Inflammatory macrophage treated with lipopolysaccharide for 1 hour (primary cell): ENCODE measurements around the gene CCDC51.
"Not testable (repeated sequence)": the region's sequence is repeated elsewhere in the genome, so short reads cannot be mapped to it uniquely, and the experiment has no call there.

Experiments used
- DNase-seq, 2 donors: peaks; one replicate each; pipeline ENCODE4 v3.0.0-alpha.2; 2020 to 2022

The CCDC51 gene

DNA sequence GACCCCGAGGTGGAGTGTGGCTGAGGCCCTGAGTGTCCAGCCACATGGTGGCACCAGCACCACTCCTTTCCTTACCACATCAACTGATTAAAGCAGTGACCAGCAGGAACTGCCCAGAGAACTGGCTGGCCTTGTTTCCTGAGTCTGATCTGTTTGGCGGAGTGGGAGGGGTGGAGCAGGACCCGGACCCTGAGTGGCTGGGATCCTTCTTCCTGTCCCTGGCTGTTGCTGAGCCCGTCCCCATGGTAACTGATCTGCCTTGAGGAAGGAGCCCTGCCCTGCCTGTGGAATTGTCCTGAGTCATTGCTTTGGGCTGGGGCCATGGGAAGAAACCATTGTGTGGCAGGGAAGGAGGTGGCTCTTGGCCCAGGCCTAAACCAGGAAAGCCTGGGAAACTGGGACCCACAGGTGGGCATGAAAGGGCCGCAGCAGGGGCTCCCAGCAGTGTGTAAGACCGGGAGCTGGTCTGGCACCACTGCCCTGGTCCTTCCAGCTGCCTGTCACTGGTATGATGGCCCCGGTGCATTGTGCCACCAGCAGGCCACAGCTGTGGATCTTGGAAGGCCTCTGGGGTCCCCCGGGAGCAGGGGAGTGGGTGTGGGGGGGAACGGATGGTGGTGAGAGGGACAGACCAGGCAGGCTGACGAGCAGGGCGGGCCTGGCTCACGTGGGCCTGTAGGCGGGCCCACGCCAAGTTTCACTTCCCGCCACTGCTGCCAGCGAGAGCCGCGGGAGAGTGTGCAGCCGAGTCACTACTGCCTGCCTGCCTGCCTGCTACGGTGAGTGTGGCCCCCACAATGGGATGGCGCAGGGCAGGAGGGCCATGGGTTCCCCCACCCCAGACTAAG is 25.8 kb upstream of the CCDC51 start:
- peak; percentile 98 to 99 for DNase-seq

DNA sequence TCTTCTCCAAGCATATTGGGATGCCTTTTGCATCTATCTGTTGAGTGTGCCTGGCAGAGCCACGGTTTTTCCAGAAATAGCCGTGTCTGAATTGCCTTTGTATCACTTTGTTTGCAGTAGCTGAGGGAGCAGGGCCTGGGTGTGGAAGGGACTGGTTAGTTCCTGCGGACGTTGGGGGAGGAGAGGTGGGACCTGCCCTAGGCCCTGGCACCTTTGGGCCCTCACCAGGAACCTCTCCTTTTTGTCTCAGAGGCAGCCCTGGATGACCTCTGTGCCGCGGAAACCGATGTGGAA is 25.3 kb upstream of the CCDC51 start:
- no peak for DNase-seq

DNA sequence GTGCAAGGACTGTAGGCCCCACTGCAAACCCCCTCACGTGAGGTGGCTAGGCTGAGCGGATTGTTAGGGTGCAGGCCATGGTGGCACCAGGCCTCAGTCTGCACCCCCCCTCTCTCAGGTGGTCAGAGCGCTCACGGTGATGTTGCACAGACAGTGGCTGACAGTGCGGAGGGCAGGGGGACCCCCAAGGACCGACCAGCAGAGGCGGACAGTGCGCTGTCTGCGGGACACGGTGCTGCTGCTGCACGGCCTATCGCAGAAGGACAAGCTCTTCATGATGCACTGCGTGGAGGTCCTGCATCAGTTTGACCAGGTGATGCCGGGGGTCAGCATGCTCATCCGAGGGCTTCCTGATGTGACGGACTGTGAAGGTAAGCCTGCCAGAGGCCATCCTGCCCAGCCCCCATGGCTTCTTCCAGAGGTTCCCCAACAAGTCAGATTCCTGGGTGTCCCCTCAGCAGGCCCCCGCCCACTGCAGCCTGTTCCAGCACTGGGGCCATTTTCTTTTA is 24.8 kb upstream of the CCDC51 start:
- DNase-seq = no peak

DNA sequence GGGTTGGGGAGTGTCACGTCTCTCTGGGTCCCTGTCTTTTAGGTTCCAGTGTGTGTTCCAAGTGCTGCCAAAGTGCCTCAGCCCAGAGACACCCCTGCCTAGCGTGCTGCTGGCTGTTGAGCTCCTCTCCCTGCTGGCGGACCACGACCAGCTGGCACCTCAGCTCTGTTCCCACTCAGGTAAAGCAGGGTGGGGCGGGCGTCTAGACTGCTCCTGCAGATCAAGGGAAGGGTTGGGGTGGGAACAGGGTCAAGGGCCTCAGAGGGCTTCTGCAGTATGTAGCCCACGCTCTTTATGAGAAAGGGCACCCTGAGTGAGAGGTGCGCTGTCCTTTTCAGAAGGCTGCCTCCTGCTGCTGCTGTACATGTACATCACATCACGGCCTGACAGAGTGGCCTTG is 23.8 kb upstream of the CCDC51 start:
- no peak for DNase-seq

DNA sequence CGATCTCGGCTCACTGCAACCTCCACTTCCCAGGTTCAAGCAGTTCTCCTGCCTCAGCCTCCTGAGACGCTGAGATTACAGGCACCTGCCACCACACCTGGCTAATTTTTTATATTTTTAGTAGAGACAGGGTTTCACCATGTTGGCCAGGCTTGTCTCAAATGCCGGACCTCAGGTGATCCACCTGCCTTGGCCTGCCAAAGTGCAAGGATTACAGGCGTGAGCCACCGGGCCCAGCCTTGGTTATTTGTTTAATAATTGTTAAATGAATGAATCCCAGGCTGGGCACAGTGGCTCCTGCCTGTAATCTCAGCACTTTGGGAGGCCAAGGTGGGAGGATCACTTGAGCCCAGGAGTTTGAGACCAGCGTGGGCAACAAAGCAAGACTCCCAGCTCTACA is 21.8 kb upstream of the CCDC51 start:
- not testable (repeated sequence) for DNase-seq

DNA sequence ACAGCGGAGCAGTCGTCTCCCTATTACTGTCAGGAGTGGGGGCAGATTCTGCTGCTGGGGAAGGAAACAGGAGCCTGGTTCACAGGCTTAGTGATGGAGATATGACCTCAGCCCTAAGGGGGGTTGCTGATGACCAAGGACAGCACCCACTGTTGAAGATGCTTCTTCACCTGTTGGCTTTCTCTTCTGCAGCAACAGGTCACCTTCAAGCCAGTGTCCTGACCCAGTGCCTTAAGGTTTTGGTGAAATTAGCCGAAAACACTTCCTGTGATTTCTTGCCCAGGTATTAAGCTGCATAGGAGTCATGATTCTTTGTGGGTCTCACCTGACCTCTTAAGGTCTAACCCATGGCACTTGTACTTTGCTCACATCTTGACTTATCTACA is 20.6 kb upstream of the CCDC51 start:
- DNase-seq = no peak

DNA sequence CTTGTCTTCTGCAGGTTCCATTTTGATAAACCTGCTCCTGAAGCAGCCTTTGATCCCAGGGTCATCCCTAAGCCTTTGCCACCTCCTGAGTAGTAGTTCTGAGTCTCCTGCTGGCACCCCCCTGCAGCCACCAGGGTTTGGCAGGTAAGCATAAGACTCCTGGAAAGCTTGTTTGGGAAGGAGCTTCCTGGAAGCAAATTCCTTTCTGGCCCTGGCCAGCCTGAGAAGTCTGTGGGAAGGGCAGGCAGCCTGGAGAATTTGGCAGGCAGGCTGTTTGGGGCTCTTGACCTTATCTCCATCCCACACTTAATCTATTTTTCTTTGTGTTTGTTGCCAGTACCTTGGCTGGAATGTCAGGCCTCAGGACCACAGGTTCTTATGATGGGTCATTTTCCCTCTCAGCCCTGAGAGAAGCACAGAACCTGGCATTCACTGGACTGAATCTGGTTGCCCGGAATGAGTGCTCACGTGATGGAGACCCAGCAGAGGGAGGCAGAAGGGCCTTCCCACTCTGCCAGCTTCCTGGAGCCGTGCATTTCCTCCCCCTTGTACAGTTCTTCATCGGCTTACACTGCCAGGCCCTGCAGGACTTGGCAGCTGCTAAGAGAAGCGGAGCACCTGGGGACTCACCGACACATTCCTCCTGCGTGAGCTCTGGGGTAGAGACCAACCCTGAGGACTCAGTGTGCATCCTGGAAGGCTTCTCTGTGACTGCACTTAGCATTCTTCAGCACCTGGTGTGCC is 20.0 kb upstream of the CCDC51 start:
- DNase-seq = no peak

DNA sequence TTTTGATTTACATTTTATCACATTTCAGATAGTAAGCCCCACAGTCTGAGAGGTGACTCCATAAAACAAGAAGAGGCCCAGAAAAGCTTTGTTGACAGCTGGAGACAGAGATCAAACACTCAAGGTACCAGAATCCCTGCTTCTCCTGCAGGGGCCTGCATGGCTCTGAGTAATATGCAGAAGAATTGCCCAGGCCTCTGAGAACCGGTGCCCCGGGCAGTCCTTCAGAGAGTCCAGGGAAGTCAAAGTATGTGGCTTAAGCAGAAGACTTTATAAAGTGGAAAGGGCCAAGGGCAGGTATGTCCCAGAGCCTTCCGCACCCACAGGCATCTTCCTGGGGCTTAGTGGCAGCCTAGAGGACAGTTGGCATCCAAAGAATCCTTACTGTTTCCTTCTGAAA is 19.4 kb upstream of the CCDC51 start:
- DNase-seq = no peak

DNA sequence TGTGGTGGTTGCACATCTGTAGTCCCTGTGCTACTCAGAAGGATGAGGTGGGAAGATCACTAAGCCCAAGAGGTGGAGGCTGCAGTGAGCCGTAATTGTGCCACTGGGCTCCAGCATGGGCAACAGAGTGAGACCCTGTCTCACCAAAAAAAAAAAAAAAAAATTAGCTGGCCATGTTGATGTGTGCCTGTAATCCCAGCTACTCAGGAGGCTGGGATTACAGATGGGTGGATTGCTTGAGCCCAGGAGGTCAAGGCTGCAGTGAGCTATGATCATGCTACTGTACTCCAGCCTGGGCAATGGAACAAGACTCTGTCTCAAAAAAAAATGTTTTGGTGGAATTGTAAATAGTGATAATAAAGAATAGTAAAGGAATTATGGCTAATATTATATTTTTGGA is 16.5 kb upstream of the CCDC51 start:
- no peak for DNase-seq

DNA sequence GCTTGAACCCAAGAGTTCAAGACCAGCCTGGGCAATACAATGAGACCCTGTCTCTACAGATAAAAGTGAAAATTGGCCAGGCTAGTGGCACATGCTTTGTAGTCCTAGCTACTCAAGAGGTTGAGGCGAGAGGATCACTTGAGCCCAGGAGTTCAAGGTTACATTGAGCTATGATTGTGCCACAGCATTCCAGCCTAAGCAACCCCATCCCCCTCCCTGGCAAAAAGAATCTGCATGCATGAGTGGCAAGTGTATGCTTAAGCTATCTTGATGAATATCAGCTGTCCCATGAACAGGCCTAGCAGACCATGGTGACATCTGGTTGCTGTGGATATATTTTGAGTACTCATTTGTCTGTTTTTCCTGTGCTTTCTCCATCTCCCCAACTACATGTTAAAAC is 11.4 kb upstream of the CCDC51 start:
- DNase-seq = no peak

DNA sequence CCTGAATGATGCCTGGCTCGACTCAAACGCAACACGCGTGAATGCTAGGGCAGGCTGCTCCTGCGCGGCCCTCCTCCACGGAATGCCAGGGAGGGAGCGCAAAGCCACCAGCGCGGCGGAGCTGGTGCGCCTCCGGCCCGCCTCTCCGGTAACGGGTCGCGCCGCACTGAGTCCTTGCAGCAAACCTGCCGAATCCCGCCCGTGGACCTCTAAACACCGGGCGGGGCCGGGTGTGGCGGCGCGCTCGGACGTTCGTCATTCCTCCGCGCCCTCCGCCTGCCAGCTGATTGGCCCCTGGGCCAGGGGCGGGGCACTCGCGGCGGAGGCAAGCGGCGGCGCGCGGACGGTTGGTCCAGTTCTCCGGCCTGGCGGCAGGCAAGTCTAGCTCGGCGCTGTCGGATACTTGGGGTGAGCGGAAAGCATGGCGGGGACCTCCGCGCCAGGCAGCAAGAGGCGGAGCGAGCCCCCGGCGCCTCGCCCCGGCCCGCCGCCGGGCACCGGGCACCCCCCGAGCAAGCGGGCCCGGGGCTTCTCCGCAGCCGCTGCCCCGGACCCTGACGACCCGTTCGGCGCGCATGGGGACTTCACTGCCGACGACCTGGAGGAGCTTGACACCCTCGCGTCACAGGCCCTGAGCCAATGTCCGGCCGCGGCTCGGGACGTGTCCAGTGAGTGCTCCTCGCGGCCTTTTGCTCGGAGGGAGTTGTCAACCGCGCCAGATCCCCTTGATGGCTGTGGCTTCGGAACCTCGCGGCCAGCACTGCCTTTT is 6.7 kb upstream of the CCDC51 start, which contains the start of gene ATRIP:
TSS of gene ATRIP (plus strand) at position 313 of the 769 bp plus-strand sequence. CDS start at position 422, 109 bp downstream.
- peak; percentile 80 to 92 for DNase-seq

DNA sequence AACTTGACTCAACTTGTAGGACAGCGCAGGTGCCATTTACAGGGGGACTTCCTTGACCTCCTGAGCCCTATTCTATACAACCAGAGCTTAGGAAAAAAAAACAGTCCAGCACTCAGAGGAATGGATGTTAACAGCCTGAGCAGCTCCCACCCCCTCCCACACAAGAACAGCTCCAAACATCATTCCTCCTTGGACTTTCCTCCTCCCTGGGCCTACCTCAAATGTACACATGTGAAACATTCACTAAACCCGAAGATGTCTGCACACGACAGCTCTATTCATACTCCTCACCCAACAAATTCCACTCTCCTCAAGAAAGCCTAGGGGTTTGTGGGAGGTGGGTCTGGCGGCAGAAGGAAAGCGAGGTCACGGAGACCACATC is 6.1 kb upstream of the CCDC51 start:
- no peak for DNase-seq

DNA sequence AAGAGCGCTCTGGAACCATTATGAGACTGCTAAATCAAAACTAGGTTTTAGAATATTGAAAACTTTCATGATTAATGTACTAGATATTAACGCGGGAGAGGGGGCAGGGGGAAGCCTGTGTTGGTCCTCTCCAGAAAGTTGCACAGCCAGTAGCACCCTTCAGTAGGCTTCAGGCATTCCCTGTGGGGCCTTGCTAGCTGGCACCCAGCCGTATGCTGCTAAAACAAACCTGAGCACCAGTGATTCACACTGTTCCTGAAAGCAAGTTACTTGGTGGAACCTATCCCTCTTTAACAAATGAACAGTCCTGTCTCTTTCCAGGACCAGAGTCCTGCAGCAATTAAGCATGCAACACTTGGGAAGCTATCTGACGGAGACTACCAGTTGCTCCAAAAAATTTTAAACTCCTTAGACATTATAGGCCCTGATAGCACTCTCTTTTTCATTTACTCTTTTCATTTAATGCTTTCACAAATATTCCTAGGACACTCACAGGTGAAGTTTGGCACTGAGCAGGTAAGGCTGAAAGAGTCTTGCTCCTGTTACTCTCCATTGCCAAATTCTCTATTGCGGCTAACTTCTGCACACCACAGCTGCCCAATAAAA is 5.5 kb upstream of the CCDC51 start:
- no peak for DNase-seq

DNA sequence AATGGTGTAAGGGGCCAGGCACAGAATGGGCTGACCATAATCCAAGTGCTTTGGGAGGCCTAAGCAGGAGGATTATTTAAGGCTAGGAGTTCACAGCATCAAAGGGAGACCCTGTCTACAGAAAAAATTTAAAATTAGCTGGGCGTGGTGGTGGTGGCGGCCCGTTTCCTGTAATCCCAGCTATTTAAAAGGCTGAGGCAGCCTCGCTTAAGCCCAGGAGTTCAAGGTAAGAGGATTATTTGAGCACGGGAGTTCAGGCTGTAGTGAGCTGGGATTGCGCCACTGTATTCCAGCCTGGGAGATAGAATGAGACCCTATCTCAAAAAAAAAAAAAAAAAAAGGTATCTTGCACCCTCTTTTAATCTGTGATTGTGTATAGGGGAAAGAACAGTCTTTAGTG is 2.0 kb upstream of the CCDC51 start:
- DNase-seq = no peak

DNA sequence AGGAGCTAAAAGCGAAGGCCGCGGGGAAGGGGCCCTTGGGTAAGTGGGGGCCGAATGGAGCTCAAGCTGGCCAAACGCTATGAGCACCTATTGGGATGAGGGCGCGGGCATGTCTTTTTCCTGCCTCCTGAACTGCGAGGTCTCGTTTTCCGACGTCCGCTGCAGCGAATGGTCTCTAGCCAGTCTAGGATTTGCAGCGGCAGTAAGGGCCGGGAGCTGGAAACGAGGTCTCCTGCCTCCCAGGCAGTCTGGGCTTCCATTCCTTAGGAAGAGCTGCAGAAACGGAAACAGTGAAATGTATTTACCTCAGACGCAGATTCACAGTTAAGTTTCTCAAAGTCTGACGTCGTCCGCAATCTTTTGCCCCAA is 655 bp upstream of the CCDC51 start:
- DNase-seq = no peak

DNA sequence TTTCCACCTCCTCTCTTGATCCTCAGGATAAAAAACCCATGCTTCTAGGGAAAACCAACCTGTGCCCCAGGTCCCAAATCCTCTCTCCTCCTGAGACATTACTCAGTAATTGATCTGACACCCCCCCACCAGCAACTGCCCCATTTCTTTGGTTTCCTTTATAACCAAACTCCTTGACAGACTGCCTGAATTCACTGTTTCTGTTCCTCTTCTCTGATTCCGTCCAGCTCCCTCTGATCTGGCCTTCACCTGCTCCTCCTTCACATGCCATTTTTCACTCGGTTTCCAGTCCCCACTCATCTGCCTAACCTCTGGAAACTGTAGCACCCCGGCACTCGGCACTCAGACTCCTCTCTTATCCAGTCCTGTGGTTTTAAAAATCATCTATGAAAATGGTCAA is 2.1 kb downstream of the CCDC51 start:
- DNase-seq = no peak

DNA sequence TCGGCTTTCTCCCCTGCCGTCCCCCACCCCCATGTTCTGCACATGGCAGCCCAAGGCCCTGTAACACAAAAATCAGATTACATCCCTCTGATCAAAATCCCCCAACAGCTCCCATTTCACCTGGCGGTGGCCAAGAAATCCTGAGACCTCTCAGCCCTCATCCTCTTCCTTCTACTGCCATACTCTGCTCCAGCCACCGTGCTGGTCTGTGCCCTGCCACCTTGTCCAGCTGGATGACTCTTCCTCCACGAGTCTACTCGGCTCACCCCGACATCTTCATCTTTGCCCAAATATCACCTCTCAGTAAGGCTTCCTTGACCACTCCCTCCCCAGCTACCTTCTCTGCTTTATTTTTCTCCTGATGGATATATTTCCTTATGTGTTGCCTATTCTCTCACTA is 3.1 kb downstream of the CCDC51 start:
- no peak for DNase-seq

DNA sequence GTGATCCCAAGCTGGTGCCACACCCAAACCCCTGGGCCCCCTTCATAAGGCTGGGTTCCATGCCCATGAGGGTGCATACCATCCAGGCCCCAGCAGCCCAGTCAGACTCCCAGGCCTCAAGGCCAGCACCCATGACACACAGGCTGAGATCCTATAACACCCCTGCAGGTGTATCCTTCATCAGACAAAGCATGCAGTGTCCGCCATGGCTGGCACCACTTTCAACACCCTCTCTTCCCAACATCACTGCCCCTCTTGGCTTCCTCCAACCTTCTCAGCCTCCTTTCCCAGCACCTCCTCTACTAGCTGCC is 3.5 kb downstream of the CCDC51 start:
- no peak for DNase-seq

DNA sequence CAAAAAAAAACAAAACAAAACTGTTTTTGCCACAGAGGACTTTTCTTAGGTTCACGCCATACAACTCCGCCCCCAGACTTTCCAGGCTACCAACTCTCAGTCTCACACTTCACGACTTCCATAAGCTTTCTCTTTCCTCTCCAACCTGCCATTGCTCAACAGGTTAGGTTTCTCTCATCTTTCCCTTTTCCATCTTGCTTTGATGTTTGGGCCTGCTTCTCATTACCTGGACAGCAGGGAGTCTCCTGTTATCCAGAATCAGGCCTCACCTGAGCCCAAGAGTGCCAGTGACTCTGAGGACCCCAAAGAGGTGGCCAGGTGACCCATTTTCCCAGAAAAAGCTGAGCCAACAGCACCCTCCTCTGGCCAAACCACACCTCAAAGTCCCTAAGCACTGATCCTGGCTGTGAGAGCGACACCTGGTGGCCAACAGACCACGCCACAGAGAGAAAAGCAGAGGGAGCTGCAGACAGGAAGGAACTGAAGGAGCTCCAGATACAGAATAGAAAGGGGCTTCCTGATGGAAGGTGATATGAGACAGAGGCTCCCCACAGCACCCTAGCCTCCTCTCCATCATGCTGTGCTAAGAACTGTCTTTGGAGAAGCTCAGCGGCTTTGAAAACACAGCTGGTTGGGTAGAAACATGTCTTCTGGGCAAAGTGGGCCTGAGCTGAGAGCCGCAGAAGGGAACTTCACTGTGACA is 4.0 kb downstream of the CCDC51 start:
- peak; percentile 72 to 92 for DNase-seq

DNA sequence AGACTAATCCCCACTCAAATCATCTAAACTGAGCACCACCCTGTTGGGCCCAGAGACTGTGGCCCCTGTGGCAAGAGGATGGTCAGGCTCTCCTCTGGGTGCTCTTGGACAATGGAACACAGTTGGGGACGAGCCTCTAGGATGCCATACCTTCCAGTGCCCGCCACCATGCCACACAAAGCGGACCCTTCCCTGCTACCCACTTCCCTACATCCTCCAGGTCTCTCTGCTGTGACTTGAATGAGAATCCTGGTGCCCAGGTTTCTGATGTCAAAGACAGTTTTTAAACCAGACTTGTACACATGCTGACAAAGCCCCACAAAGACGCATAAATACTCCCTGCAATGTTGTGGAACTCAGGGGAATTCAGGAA is 4.7 kb downstream of the CCDC51 start:
- DNase-seq = no peak

DNA sequence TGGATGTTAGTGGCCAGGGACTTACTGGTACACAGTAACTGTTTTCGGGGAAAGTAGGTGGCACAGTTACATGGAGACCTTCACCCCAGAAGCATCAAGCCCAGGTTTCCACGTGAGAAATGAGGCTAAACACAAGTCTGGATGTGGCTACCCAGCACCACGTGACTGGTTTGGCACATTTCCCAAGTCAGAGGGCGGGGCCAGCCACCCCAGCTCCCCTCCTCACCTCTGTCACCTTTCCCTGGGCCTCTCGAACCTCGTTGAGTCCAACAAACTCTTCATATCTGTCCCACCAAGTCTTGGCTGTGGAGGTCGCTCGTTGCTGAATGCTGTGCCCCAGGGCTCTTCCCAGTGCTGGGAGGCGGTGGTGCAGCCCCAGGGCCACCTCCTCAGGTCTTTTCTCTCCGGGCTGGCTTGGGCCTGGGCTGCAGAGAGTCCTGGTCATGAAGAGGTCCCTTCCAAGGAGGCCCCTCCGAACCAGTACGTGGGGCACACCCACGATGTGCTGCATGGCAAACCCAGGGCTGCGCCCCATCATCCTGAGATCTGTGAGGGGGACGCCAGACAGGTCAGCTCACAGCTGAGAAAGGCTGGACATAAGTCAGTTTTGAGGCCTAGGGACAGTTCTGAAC is 5.2 kb downstream of the CCDC51 start:
- DNase-seq = no peak

DNA sequence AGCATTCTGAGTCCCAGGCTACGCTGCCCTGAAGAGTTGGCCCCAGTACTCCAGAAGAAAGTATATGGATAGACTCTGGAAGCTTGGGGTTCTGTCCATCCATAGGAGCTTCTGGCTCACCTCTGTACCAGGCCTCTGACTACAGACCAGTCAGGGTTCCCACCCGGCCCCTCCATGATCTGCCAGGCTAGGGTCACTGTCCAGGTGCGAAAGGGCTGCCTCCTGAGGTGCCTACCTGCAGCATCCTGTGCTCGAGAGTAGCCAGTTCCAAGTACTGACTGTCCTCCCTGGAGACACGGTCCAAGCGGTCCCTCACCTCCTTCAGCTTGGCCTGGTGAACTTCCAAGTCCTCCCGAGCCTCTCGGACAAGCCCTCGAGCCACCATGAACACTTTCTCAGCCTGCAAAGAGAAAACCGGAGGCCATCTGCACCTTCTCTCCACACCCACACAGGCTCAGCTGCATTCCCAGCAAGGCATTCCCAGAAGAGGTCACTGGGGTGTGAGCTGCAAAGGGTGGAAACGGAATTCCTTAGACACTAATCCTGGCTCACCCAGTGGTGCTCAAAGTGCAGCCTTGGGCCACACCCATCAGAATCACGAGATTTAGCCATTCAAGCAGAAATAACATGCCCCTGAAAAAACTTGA is 6.3 kb downstream of the CCDC51 start:
- DNase-seq = no peak
